Smooth muscle cell of the pulmonary artery (primary cell): ENCODE results near the gene NLRC4. TPM values are rescaled to one million over a fixed set of nuclear protein-coding genes. Genes with fewer than 3 reads are reported as not detected.

Experiments
- total RNA-seq: library from RNA; depleted of rRNA; stranded (reverse); fragments of >200 nt; gene quantifications from 2 replicates; pipeline ENCODE4 v1.2.3, GENCODE V29; 2014

NLRC4 gene, protein sequence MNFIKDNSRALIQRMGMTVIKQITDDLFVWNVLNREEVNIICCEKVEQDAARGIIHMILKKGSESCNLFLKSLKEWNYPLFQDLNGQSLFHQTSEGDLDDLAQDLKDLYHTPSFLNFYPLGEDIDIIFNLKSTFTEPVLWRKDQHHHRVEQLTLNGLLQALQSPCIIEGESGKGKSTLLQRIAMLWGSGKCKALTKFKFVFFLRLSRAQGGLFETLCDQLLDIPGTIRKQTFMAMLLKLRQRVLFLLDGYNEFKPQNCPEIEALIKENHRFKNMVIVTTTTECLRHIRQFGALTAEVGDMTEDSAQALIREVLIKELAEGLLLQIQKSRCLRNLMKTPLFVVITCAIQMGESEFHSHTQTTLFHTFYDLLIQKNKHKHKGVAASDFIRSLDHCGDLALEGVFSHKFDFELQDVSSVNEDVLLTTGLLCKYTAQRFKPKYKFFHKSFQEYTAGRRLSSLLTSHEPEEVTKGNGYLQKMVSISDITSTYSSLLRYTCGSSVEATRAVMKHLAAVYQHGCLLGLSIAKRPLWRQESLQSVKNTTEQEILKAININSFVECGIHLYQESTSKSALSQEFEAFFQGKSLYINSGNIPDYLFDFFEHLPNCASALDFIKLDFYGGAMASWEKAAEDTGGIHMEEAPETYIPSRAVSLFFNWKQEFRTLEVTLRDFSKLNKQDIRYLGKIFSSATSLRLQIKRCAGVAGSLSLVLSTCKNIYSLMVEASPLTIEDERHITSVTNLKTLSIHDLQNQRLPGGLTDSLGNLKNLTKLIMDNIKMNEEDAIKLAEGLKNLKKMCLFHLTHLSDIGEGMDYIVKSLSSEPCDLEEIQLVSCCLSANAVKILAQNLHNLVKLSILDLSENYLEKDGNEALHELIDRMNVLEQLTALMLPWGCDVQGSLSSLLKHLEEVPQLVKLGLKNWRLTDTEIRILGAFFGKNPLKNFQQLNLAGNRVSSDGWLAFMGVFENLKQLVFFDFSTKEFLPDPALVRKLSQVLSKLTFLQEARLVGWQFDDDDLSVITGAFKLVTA
- 0.03 TPM in 1 of 2 replicates, not detected in the other for total RNA-seq

DNA sequence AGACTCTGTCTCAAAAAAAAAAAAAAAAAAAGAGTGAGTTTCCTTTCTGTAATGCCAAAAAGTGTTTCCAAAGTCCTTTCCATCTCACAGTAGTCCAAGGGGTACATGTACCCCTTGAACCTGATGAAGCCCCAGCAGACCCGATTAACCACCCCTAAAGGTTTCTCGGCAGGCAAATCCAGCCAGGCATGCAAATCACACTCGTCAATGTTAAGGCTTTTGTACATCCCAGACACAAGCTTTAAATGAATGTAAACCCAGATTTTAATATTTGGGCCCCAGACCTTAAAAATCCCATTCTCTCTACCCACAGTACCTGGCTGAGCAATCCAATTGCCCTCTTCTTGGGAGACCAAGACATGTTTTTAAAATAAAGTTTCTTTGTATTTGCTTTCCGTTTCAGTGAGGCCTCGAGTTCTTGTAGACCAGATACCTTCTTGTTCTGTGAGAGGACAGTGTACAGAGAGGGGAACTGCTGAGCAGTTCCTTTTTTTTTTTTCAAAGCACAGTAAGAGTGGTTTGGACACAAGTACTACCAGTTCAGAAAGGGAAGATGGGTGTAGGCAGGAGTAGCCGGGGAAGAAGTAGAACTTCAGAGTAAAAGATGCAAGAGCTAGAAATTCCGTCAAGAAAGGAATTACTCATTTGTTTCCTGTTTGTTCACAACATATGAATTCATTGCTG lies at the start of gene NLRC4:
TSS of gene NLRC4 (minus strand) at position 465 of the 684 bp plus-strand sequence. CDS start 8,111 bp downstream, outside the sequence.

DNA sequence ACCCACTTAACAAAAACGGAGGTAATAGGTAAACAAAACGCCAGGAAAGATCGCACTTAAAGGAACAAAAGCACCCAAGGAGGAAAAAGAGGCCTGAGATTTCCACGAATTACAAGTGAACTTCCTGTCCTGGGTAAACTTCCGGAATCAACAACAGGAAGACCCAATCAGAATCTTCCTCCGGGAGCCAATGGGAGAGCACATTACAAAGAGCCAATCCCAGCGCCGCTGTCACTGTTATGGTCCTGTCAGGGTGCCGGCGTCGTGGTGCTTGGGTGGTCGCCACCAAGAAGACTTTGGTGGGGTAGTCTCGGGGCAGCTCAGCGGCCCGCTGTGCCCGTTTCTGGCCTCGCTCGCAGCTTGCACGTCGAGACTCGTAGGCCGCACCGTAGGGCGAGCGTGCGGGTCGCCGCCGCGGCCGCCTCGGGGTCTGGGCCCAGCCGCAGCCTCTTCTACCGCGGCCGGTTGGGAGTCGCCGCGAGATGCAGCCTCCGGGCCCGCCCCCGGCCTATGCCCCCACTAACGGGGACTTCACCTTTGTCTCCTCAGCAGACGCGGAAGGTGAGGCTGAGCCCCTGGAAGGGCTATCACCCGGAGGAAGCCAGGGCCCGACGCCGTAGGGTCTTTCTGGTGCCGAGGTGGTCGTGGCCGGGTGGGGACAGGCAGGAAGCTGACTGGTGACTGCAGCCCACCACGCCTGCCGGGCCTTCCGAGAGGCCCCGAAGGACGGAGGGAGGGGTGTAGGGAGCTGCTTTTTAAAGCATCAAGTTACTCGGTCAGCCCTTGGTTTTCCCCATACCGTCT lies 13.2 kb upstream of the NLRC4 start, which contains the start of gene YIPF4:
TSS of gene YIPF4 (plus strand) at position 231 of the 804 bp plus-strand sequence. CDS start at position 483, 252 bp downstream.

Other genes with a start within 250 kb of the NLRC4 start
- gene DPY30, start 225.1 kb downstream of the NLRC4 start, total RNA-seq = 32.8 and 41.4 TPM in 2 replicates
- 20.5 and 21.9 TPM in 2 replicates for gene SPAST, start 201.3 kb downstream of the NLRC4 start, total RNA-seq
- 28.1 and 33.2 TPM in 2 replicates for gene SLC30A6, start 99.0 kb downstream of the NLRC4 start, total RNA-seq
- 29.1 and 31.7 TPM in 2 replicates for gene YIPF4, start 13.0 kb upstream of the NLRC4 start, total RNA-seq
- 191 and 194 TPM in 2 replicates for gene BIRC6, start 92.1 kb upstream of the NLRC4 start, total RNA-seq